ENCODE results near the gene HDGF. TPM values are rescaled to one million over a fixed set of nuclear protein-coding genes. Genes with fewer than 3 reads are reported as not detected.

Gene HDGF
- total and polyA plus RNA-seq, 9 of the 15 experiments (the other 6 are each of a cell fraction or from before 2014, with no cell fraction given), result 38.8 to 601 (median 400) TPM

DNA sequence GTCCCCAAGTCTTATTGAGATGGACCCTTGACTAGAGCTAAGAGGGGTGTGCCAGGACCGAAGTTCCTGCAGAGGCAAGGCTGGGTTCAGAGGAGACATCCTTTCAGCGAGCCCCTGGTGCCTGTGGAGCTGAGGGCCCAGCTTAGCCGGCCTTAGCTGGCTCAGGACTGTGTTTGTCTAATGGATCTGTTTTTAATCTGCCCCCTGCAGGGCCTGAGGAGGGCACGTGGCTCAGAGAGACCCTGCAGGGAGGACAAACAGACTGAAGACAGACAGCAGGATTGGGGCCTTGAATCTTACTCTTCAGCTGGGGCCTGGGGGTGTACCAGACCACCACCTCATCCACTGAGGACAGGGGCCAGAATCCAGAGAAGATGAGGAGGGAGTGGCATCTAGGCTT, 47.7 kb downstream of the HDGF start (continued):
- TF ChIP-seq, protein P1, sequence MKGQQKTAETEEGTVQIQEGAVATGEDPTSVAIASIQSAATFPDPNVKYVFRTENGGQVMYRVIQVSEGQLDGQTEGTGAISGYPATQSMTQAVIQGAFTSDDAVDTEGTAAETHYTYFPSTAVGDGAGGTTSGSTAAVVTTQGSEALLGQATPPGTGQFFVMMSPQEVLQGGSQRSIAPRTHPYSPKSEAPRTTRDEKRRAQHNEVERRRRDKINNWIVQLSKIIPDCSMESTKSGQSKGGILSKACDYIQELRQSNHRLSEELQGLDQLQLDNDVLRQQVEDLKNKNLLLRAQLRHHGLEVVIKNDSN (CRISPR knock-in tag; IDR thresholded peaks at IDR 0.05), result peak; percentile 67
- no peak for TF ChIP-seq FOXA1 (IDR thresholded peaks at IDR 0.05; ENCODE audit: borderline replicate concordance)
- TF ChIP-seq, protein P2, sequence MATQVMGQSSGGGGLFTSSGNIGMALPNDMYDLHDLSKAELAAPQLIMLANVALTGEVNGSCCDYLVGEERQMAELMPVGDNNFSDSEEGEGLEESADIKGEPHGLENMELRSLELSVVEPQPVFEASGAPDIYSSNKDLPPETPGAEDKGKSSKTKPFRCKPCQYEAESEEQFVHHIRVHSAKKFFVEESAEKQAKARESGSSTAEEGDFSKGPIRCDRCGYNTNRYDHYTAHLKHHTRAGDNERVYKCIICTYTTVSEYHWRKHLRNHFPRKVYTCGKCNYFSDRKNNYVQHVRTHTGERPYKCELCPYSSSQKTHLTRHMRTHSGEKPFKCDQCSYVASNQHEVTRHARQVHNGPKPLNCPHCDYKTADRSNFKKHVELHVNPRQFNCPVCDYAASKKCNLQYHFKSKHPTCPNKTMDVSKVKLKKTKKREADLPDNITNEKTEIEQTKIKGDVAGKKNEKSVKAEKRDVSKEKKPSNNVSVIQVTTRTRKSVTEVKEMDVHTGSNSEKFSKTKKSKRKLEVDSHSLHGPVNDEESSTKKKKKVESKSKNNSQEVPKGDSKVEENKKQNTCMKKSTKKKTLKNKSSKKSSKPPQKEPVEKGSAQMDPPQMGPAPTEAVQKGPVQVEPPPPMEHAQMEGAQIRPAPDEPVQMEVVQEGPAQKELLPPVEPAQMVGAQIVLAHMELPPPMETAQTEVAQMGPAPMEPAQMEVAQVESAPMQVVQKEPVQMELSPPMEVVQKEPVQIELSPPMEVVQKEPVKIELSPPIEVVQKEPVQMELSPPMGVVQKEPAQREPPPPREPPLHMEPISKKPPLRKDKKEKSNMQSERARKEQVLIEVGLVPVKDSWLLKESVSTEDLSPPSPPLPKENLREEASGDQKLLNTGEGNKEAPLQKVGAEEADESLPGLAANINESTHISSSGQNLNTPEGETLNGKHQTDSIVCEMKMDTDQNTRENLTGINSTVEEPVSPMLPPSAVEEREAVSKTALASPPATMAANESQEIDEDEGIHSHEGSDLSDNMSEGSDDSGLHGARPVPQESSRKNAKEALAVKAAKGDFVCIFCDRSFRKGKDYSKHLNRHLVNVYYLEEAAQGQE (IDR thresholded peaks at IDR 0.05; ENCODE audit: borderline replicate concordance), result peak; percentile 59
- TF ChIP-seq, protein P2 (CRISPR knock-in tag; IDR thresholded peaks at IDR 0.05; ENCODE audit: low read depth), result no peak
- 0 out of 2 replicates have a peak, but pooled peaks have one; percentile 35 for TF ChIP-seq MYC (IDR thresholded peaks at IDR 0.05; ENCODE audit: low read depth, low read length)
- TF ChIP-seq MYC (CRISPR knock-in tag; IDR thresholded peaks at IDR 0.05; ENCODE audit: borderline replicate concordance, low read depth), result no peak
- no peak for TF ChIP-seq CHD1 (IDR thresholded peaks at IDR 0.05; ENCODE audit: low read length)
- no peak for TF ChIP-seq ZC3H4 (CRISPR knock-in tag; IDR thresholded peaks at IDR 0.05; ENCODE audit: borderline replicate concordance)
- TF ChIP-seq, protein P3, sequence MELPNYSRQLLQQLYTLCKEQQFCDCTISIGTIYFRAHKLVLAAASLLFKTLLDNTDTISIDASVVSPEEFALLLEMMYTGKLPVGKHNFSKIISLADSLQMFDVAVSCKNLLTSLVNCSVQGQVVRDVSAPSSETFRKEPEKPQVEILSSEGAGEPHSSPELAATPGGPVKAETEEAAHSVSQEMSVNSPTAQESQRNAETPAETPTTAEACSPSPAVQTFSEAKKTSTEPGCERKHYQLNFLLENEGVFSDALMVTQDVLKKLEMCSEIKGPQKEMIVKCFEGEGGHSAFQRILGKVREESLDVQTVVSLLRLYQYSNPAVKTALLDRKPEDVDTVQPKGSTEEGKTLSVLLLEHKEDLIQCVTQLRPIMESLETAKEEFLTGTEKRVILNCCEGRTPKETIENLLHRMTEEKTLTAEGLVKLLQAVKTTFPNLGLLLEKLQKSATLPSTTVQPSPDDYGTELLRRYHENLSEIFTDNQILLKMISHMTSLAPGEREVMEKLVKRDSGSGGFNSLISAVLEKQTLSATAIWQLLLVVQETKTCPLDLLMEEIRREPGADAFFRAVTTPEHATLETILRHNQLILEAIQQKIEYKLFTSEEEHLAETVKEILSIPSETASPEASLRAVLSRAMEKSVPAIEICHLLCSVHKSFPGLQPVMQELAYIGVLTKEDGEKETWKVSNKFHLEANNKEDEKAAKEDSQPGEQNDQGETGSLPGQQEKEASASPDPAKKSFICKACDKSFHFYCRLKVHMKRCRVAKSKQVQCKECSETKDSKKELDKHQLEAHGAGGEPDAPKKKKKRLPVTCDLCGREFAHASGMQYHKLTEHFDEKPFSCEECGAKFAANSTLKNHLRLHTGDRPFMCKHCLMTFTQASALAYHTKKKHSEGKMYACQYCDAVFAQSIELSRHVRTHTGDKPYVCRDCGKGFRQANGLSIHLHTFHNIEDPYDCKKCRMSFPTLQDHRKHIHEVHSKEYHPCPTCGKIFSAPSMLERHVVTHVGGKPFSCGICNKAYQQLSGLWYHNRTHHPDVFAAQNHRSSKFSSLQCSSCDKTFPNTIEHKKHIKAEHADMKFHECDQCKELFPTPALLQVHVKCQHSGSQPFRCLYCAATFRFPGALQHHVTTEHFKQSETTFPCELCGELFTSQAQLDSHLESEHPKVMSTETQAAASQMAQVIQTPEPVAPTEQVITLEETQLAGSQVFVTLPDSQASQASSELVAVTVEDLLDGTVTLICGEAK (IDR thresholded peaks at IDR 0.05), result no peak
- TF ChIP-seq, protein P3 (CRISPR knock-in tag; IDR thresholded peaks at IDR 0.05), result no peak

Measured in K562 (cell line).